ENCODE measurements around the gene FAT1.
"Not testable (repeated sequence)": the region's sequence is repeated elsewhere in the genome, so short reads cannot be mapped to it uniquely, and the experiment has no call there.

Gene FAT1, protein sequence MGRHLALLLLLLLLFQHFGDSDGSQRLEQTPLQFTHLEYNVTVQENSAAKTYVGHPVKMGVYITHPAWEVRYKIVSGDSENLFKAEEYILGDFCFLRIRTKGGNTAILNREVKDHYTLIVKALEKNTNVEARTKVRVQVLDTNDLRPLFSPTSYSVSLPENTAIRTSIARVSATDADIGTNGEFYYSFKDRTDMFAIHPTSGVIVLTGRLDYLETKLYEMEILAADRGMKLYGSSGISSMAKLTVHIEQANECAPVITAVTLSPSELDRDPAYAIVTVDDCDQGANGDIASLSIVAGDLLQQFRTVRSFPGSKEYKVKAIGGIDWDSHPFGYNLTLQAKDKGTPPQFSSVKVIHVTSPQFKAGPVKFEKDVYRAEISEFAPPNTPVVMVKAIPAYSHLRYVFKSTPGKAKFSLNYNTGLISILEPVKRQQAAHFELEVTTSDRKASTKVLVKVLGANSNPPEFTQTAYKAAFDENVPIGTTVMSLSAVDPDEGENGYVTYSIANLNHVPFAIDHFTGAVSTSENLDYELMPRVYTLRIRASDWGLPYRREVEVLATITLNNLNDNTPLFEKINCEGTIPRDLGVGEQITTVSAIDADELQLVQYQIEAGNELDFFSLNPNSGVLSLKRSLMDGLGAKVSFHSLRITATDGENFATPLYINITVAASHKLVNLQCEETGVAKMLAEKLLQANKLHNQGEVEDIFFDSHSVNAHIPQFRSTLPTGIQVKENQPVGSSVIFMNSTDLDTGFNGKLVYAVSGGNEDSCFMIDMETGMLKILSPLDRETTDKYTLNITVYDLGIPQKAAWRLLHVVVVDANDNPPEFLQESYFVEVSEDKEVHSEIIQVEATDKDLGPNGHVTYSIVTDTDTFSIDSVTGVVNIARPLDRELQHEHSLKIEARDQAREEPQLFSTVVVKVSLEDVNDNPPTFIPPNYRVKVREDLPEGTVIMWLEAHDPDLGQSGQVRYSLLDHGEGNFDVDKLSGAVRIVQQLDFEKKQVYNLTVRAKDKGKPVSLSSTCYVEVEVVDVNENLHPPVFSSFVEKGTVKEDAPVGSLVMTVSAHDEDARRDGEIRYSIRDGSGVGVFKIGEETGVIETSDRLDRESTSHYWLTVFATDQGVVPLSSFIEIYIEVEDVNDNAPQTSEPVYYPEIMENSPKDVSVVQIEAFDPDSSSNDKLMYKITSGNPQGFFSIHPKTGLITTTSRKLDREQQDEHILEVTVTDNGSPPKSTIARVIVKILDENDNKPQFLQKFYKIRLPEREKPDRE (N-terminal part only)

DNA sequence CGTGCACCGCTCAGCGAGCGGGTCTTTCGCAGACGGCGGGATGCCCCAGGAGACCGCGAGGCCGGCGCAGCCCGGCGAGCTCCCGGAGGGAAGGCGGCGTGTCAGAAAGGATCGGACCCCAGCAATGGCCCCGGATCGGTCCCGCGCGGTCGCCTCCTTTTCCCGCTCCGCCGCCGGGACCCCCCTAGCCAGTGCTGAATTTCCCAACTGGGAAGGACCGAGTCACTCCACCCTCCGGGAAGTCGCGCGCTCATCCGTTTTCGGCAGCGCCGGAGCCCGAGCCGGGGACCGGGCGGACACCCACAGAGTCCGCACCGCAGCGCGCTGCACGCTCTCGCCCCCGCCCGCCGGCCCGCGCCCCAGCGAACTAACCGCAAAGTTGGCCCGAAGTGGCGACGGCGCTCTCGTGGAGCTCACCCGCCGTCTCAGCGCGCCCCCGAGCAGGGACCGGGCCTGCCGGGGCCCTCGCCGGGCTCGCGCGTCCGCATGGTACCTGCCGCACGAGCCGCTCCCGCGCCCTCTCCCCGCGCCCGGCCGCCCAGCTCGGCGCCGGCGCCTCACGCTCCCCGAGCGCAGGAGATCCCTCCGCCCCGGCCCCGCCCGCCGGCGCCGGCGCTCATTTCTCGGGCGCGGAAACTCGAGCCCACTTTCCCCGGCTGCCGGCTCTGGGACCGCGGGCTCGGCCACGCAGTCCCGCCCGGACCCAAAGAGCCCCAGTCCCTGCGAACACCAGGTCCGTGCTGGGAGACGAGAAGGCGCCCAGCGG lies at the start of gene FAT1:
Gene FAT1 (minus strand): TSS at position 565 of the 766 bp plus-strand sequence. CDS start 14,029 bp downstream, outside the sequence.
- DNase-seq (ENCODE audit: low read depth) = no peak

DNA sequence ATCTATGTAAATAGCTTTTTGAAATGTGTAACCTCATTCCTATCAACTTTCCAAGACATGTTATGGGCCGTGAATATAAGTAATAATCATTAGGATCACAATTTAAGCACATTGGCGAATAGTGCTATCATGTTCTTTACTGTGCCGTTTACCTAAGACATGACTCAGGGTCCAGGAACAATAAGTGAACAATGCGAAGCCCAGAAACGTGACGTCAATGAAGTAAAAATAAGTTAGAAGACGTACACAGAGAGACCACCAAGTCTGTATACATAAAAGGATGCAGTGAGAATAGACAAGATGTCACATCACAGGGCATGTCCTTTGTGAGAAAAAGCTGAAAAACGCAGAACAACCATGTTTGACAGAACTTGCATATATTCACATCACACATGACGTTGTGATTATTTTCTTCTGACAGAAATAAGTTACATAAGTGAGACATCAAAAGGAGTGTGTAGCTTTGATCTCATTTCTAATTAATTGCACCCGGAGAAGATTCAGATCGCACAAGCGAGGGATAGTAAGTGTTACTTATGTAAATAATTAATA lies 49.4 kb upstream of the FAT1 start:
- DNase-seq (ENCODE audit: low read depth) = no peak

- DNase-seq (ENCODE audit: low read depth) = no peak
Measured at GRCh38 chr4:186771624-186772023, 48.0 kb upstream of the FAT1 start.

DNA sequence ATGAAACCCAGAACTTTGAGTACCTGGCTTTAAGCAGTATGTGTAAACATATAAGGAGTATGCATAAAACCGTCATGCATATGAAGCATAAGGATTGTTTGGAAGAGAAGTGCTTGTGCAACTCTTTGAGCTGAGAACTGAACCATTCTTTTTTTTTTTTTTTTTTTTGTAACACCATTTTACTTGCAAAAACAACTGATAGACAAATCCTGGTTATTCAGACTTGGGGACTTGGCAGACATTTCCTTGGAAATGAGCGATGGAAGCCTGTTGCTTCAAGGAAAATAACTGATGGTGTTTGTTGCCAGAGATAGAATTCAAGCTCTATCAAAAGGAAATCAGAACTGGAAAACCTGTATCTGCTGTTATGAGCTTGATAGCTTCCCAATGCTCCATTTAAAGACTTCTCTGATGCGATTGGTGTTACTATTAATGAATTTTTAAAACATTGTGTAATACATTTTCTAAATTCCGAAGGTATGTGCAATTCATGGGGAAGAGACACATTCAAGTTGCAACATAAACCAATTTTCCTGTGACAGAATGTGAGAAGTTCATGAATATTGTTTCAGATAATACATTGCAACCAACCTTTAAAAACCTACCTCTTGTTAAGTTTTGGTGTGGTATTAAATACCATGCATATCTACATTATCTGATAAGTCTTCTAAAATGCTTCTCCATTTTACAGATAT lies 47.0 kb upstream of the FAT1 start:
- DNase-seq (ENCODE audit: low read depth) = no peak

GRCh38 chr4:186767794-186768193 lies 44.1 kb upstream of the FAT1 start:
- no peak for DNase-seq (ENCODE audit: low read depth)

- no peak for DNase-seq (ENCODE audit: low read depth)
Measured at GRCh38 chr4:186765673-186766546, 42.3 kb upstream of the FAT1 start.

DNA sequence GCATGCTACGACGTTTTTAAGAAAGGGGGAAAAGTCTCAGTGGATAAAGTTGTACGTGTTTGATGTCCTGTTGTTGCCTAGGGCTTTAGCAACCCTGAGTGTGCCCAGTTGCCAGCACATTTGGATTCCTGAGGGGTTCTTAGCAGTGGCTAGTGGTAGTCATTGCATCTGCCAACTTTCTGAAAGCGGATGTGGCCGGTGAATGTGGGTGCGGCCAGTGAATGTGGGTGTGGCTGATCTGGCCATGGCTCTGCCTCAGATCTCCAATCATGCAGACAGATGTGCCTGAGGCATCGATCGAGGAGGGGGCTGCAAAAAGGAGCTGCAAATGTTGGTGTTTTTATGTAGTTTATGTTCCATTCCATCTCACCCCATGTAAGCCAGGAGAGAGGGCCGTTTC lies 41.5 kb upstream of the FAT1 start:
- peak; percentile 31 for DNase-seq (ENCODE audit: low read depth)

- no peak for DNase-seq (ENCODE audit: low read depth)
Measured at GRCh38 chr4:186764457-186764856, 40.8 kb upstream of the FAT1 start.

- DNase-seq (ENCODE audit: low read depth) = no peak
Measured at GRCh38 chr4:186762865-186763264, 39.2 kb upstream of the FAT1 start.

GRCh38 chr4:186762361-186762760 lies 38.7 kb upstream of the FAT1 start:
- no peak for DNase-seq (ENCODE audit: low read depth)

DNA sequence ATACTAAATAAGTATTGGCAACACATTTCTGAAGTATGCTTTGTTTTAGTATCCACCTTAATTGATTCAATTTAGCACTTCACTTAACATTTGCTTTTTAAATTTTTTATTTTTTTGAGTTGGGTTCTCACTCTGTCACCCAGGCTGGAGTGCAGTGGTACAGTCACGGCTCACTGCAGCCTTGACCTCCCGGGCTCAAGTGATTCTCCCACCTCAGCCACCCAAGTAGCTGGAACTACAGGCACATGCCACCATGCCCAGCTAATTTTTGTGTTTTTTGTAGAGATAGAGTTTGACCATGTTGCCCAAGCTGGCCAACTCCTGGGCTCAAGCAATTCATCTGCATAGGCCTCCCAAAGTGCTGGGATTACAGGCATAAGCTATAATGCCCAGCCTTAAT lies 38.3 kb upstream of the FAT1 start:
- not testable (repeated sequence) for DNase-seq (ENCODE audit: low read depth)

DNA sequence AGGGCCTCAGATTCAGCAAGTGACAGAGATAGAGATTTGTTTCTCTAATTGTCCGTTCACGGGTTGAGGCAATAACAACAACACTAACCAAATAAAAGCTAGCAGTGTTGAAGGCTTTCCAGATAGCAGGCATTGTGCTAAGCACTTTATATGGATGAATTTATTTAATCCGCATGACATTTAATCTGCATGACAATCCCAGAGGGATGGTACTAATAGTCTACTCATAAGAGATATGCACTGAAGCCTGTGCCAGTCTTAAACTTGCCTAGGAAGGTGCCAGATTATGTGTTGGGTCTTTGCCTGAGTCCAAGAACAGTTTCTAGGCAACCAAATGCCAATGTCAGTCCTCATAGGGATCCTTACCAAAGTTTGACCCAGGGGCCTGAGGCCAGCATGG lies 37.7 kb upstream of the FAT1 start:
- DNase-seq (ENCODE audit: low read depth) = no peak

DNA sequence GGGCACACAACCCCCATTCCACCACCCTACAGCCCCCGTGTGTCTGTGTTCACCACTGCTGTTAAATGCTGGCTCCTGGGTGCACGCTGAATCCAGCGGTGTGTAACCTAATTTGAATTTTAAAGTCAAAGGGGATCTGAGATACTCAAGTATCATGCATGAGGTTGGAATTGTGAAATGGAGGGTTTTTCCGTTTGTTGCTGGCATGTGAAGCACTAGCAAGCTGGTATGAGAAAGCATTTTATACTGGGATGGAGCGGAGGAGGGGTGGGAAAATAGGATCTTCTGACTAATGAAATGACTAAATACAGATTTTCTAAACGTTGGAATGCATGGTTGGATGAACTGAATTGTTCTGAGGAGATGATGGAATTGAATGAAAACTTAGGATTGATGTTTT lies 36.9 kb upstream of the FAT1 start:
- no peak for DNase-seq (ENCODE audit: low read depth)

- no peak for DNase-seq (ENCODE audit: low read depth)
Measured at GRCh38 chr4:186759990-186760389, 36.3 kb upstream of the FAT1 start.

GRCh38 chr4:186758929-186759682 lies 35.5 kb upstream of the FAT1 start:
- DNase-seq (ENCODE audit: low read depth) = no peak

DNA sequence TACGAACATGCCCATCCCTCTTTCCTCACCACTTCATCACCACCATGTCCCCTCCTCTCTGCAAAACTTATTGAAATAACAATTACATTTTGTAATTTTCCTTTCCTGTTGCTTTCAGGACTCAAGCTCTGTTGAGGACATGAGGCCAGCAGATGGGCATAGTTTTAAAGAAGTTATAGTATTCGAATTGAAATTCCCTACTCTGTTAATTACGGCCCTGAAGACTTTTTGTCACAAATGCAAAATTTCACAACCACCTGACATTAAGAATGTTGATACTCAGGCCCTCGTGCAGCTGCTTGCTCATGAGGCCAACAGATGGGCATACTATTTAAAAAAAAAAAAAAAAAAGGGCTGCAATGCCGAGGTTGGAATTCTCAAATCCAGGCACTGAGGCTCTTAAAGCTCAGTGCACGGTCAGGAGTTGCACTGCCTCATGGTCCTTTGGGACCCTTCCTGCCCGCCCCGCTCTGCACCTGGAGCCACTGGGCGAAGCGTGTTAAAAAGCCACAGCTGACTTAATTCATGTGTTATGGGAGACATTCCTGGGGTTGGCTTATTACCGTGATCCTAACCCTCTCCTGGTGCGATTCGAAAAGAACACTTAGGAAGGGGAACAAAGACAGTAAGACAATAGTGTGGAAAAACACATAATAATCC lies 34.2 kb upstream of the FAT1 start:
- DNase-seq (ENCODE audit: low read depth) = no peak

- not testable (repeated sequence) for DNase-seq (ENCODE audit: low read depth)
Measured at GRCh38 chr4:186756550-186756949, 32.9 kb upstream of the FAT1 start.
